Brain microvascular endothelial cell (primary cell): ENCODE data around the gene IKZF3.

Experiments
- DNase-seq: peaks from one replicate; pipeline ENCODE4 v3.0.0-alpha.2; 2020
- H3K27ac ChIP-seq: fragments of 250-450 bp; sonication (Bioruptor Pico); 2 replicates; pipeline ENCODE4 v1.5.1; 2020; ENCODE audit warnings: mild to moderate bottlenecking, moderate library complexity
- H3K27me3 ChIP-seq: fragments of 250-450 bp; sonication (Bioruptor Pico); replicated peaks from 2 replicates; pipeline ENCODE4 v1.5.1; 2020; ENCODE audit warnings: mild to moderate bottlenecking
- H3K36me3 ChIP-seq: fragments of 250-450 bp; sonication (Bioruptor Pico); replicated peaks from 2 replicates; pipeline ENCODE4 v1.5.1; 2020; ENCODE audit warnings: mild to moderate bottlenecking
- H3K4me3 ChIP-seq: 2 replicates; pipeline ENCODE4 v1.5.1; 2011; ENCODE audit warnings: low read depth, mild to moderate bottlenecking, control low read depth, low read length, moderate library complexity
- CTCF ChIP-seq: IDR thresholded peaks from 2 replicates; pipeline ENCODE4 v1.5.1; 2011; ENCODE audit warnings: low read depth, mild to moderate bottlenecking, moderate library complexity, low read length, control low read depth, inconsistent platforms; ENCODE audit errors: missing control alignments
- in situ Hi-C: cut with HindIII; loops from 2 replicates; pipeline ENCODE4 v1.10.0; 2017; ENCODE audit warnings: low sequenced_read_pairs, low pct_ligation_motif_present

IKZF3 gene

GRCh38 chr17:39746145-39746461 is 118.0 kb downstream of the IKZF3 start:
- no peak for DNase-seq
- Histone ChIP-seq H3K4me3 (no peak overlapping the region), H3K36me3 (no peaks in the 10 kb centered on the region), H3K27ac (no peak overlapping the region), H3K27me3 (no peaks in the 10 kb centered on the region)
- in situ Hi-C loops, result no loop called here
- no peak for TF ChIP-seq CTCF

GRCh38 chr17:39745335-39746144 is 118.6 kb downstream of the IKZF3 start:
- Histone ChIP-seq H3K27ac (no peak overlapping the region), H3K4me3 (no peak overlapping the region), H3K36me3 (no peaks in the 10 kb centered on the region), H3K27me3 (no peaks in the 10 kb centered on the region)
- DNase-seq, result no peak
- TF ChIP-seq CTCF, result no peak
- in situ Hi-C loops, result no loop called here

GRCh38 chr17:39744836-39745215 is 119.3 kb downstream of the IKZF3 start:
- Histone ChIP-seq H3K4me3 (no peak overlapping the region), H3K36me3 (no peaks in the 10 kb centered on the region), H3K27me3 (no peaks in the 10 kb centered on the region), H3K27ac (no peak overlapping the region)
- peak; percentile 23 for TF ChIP-seq CTCF
- in situ Hi-C loops, result no loop called here
- no peak for DNase-seq

- TF ChIP-seq CTCF, result no peak
- no peak overlapping the region for H3K4me3 ChIP-seq
- no peak for DNase-seq
- H3K36me3 ChIP-seq, result no peaks in the 10 kb centered on the region
- no peaks in the 10 kb centered on the region for H3K27me3 ChIP-seq
- in situ Hi-C loops, result no loop called here
- no peak overlapping the region for H3K27ac ChIP-seq
Observed at GRCh38 chr17:39744075-39744835, 119.9 kb downstream of the IKZF3 start.

- in situ Hi-C loops, result no loop called here
- no peak for TF ChIP-seq CTCF
- no peak overlapping the region for H3K4me3 ChIP-seq
- DNase-seq, result no peak
- no peaks in the 10 kb centered on the region for H3K36me3 ChIP-seq
- no peaks in the 10 kb centered on the region for H3K27me3 ChIP-seq
- H3K27ac ChIP-seq, result no peak overlapping the region
Observed at GRCh38 chr17:39742856-39743436, 121.2 kb downstream of the IKZF3 start.
